Fibroblast of mammary gland (primary cell): ENCODE measurements around the gene RTL9.

Experiments used
- DNase-seq: peaks from one replicate; pipeline ENCODE4 v3.0.0-alpha.2; 2010; ENCODE audit warnings: low read depth
- H3K4me3 ChIP-seq: 2 replicates; pipeline ENCODE4 v1.5.1; 2011; ENCODE audit warnings: low read depth, mild to moderate bottlenecking, low read length, moderate library complexity; ENCODE audit not compliant: control insufficient read depth
- TF ChIP-seq, protein P1 (sequence below): conservative IDR thresholded peaks from 2 replicates; pipeline ENCODE4 v1.5.1; 2011; ENCODE audit warnings: low read depth, low read length, inconsistent platforms; ENCODE audit not compliant: control insufficient read depth, insufficient read depth

The RTL9 gene

DNA sequence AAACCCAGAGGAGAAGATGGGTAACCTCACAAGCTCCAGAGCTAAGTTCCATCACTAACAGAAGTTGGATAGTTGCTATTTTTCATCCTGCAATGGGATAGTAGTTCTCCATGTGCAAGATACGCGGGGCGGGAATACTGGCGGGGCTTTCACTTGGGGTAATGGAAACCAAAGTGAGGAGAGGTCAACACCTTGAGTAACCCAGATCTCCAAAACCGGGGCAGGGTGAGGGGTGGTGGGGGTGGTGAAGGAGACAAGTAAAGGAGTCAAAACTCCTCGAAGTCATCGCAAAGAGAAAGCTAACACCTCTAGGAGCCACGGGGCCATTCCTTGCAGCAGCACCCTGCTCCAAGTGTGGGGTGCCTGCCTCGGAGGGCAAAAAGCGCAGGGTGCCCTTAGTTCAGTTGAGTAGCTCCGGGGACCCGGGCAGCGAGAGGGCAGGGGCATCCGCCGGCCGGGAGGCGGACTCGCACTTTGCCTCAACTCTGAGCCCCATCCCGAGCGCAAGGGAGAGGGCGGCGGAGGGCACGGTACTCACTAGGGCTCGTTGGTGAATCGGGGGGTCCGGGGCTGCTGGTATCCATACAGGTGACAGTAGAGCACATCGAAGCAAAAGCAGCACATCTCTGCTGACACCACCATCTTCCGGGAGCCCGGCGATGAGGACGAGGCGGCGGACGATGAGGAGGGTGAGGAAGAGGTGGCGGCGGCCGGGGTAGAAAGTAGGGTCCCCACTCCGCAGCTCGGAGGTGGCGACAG lies 41.4 kb upstream of the RTL9 start:
- TF ChIP-seq, protein P1, sequence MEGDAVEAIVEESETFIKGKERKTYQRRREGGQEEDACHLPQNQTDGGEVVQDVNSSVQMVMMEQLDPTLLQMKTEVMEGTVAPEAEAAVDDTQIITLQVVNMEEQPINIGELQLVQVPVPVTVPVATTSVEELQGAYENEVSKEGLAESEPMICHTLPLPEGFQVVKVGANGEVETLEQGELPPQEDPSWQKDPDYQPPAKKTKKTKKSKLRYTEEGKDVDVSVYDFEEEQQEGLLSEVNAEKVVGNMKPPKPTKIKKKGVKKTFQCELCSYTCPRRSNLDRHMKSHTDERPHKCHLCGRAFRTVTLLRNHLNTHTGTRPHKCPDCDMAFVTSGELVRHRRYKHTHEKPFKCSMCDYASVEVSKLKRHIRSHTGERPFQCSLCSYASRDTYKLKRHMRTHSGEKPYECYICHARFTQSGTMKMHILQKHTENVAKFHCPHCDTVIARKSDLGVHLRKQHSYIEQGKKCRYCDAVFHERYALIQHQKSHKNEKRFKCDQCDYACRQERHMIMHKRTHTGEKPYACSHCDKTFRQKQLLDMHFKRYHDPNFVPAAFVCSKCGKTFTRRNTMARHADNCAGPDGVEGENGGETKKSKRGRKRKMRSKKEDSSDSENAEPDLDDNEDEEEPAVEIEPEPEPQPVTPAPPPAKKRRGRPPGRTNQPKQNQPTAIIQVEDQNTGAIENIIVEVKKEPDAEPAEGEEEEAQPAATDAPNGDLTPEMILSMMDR = no peak
- peak; percentile 16 for DNase-seq
- peak overlapping the region; percentile 75 for H3K4me3 ChIP-seq

DNA sequence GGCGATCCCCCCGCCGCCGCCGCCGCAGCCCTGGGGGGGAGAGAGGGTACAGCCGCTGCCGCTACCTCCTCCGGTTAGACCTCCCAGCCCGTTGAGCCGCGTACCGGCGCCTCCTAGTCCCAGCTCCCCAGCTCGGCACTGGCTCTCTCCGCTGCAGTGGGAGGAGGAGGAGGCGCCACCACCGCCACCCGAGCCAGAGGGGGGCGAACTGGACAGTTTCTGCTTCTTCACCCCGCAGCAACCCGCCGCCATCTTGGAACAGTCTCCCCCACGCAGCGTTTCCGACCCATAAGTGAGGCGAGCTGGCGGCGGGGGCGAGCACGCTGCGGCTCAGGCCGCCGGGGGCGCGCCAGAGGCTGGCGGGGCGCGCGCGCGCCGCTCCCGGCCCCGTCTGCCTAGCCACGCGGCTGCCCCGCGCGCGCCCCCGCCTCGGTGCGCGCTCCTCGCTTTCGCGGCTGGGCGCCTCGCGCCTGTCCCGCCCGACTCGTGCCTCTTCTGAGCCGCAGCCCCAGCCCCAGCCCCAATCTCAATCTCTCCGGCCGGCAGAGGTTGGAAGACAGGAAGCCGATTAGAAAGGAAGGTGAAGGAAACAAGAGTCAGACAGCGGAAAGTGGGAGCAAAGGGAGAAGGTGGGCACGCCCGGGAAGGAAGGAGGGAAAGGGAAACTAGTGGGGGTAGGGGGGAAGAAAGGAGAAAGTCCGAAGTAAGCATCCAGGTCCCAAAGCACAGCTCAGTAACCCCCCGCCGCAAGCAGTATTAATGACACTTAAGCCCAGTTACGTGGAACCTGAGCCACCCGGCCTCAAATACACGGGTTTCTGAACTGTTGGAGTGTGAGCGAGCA lies 40.6 kb upstream of the RTL9 start, which contains the start of gene AMMECR1:
TSS of gene AMMECR1 (minus strand) at position 266 of the 844 bp plus-strand sequence. CDS start at position 252, 14 bp downstream.
- TF ChIP-seq, protein P1 = no peak
- H3K4me3 ChIP-seq = peak within 1 kb of the TSS; percentile 75
- DNase-seq = peak; percentile 78

DNA sequence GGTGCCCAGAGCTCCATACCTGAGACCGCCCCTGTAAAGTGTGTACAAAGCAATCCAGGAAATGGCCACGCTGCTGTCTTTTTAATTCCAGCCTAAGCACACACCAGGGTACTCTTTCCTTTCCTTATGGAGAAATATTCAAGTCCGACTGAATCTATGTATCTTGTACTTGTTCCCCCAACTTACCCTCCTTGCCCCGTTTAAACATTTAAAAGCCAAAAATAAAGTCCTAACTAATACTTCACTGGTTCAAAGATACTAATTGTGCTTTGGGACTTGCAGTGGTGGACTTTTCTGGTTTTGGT lies 40.0 kb upstream of the RTL9 start:
- TF ChIP-seq, protein P1 = no peak
- DNase-seq = no peak
- H3K4me3 ChIP-seq = peak overlapping the region; percentile 60

DNA sequence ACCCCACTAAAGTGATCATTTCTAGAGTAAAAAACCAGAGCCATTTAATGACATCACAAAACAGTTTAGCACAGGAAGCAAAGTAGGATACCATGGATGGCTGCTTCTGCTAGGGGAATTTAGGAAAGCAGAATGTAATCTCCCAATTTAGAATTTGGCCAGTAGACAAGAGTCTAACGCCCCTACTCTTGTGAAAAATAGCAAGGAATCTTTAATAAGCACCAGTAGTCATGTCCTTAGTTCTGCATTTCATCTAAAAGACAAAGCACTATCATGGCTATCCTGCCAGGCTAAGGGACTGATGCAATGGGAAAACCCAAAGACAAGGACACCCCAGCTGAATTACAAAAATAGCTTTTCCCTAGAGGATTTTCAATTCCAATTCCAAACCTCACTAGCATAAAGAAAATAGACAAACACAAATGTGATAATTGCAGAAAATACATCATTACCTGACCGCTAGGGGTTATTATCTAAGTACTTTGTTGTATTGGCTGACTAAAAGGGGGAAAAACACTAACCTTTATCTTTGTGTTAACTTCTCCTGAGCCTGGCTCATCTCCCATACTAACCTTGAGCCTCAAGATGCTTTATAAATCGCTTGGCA lies 38.2 kb upstream of the RTL9 start:
- H3K4me3 ChIP-seq = no peak overlapping the region
- no peak for DNase-seq
- TF ChIP-seq, protein P1 = no peak

DNA sequence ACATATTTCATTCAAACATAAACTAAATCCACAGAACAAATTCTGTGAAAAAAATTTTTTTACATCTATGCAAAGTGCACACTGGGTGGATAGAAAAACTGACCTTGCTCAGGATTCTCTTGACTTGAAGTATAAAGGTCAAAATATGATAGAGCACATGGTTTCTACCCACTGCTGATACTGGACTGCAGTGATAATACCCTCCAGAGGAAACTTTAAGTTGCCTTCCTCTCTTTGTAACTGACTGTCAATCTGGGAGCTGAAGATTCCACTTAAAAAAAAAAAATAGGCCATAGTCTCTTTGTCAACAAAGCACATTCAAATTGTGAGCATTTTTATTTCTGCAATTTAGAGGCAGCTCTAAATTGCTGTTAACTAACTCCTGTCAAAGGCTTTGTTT lies 37.6 kb upstream of the RTL9 start:
- TF ChIP-seq, protein P1 = no peak
- DNase-seq = no peak

DNA sequence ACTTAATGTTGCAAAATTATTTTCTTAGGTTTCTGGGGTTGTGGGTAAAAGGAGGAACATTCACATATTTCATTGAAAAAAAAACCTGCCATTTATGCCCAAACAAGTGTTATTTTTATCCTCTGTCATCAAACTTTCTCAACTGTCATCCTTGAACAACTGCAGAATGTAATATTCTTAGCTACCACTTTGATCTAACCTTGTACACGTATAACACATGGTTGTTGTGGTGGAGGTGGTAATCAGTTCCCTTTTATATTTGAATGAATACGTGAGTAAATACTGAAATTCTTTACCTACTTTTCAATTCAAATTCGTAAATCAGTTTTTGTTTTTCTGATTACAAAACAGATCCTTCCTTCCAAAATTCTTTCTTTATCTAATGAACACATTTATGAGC lies 37.0 kb upstream of the RTL9 start:
- TF ChIP-seq, protein P1 = no peak
- DNase-seq = no peak

More for the DNA sequence above, 37.6 kb upstream of the RTL9 start:
- no peak overlapping the region for H3K4me3 ChIP-seq

More for the DNA sequence above, 37.0 kb upstream of the RTL9 start:
- H3K4me3 ChIP-seq = no peak overlapping the region
